Spleen (tissue), 11 donors: ENCODE data around the gene CCNY. TPM values are rescaled to one million over a fixed set of nuclear protein-coding genes. Genes with fewer than 3 reads are reported as not detected.

Source experiments
- DNase-seq: peaks from one replicate; pipeline ENCODE4 v3.0.0-alpha.2; 2020
- H3K27ac ChIP-seq, 8 donors: fragments of 200-600 bp; sonication (generic) in 7 of 8; 1 replicate in 4 of 8; 2 replicates in 4 of 8; pipeline versions ENCODE4 v1.5.0 to v1.8.0; 2016 to 2021; ENCODE audit warnings: inconsistent platforms in 4 of 8, mild to moderate bottlenecking in 4 of 8, moderate library complexity in 1 of 8
- H3K27me3 ChIP-seq, 7 donors: fragments of 200-600 bp; sonication (generic) in 6 of 7; replicated peaks in 1 of 7; 1 replicate in 4 of 7; 2 replicates in 3 of 7; pipeline versions ENCODE4 v1.5.0 to v1.8.0; 2016 to 2021; ENCODE audit warnings: inconsistent platforms in 3 of 7, mild to moderate bottlenecking in 1 of 7
- H3K36me3 ChIP-seq, 6 donors: fragments of 200-600 bp; sonication (generic) in 5 of 6; 1 replicate in 4 of 6; 2 replicates in 2 of 6; pipeline versions ENCODE4 v1.5.0 to v1.8.0; 2016 to 2021; ENCODE audit warnings: inconsistent platforms in 2 of 6
- H3K4me1 ChIP-seq, 6 donors: fragments of 200-600 bp; sonication (generic) in 5 of 6; 1 replicate in 3 of 6; 2 replicates in 3 of 6; pipeline versions ENCODE4 v1.5.0 to v1.8.0; 2016 to 2021; ENCODE audit warnings: inconsistent platforms in 3 of 6
- H3K4me3 ChIP-seq, 8 donors: fragments of 200-600 bp; sonication (generic) in 7 of 8; 1 replicate in 4 of 8; 2 replicates in 4 of 8; pipeline versions ENCODE4 v1.5.0 to v1.8.0; 2016 to 2021; ENCODE audit warnings: inconsistent platforms in 4 of 8, mild to moderate bottlenecking in 4 of 8, moderate library complexity in 2 of 8
- H3K9me3 ChIP-seq, 8 donors: fragments of 200-600 bp; sonication (generic) in 7 of 8; 1 replicate in 4 of 8; 2 replicates in 4 of 8; pipeline versions ENCODE4 v1.5.0 to v1.8.0; 2016 to 2021; ENCODE audit warnings: inconsistent platforms in 4 of 8
- POLR2A ChIP-seq, 3 donors: fragments of 450-650 bp; IDR thresholded peaks; one replicate each; pipeline ENCODE4 v1.5.1; 2017; ENCODE audit warnings: antibody characterized with exemption in 3 of 3, mild to moderate bottlenecking in 1 of 3
- POLR2AphosphoS5 ChIP-seq, 3 donors: sonication (generic); formaldehyde crosslinking; IDR thresholded peaks; one replicate each; pipeline ENCODE4 v1.5.1; 2017; ENCODE audit warnings: antibody characterized with exemption in 3 of 3
- WGBS, 5 donors: extraction: QIAGEN DNeasy Blood & Tissue Kit in 3 of 5; methylation state at CpG; one replicate each; pipeline versions ENCODE4 v1.1.5 to v1.1.7; 2013 to 2018; 5-methylcytosine and 5-hydroxymethylcytosine counted together
- intact Hi-C: fragments of 100-400 bp; cut with DNase I; formaldehyde crosslinking; loops from one replicate; pipeline ENCODE4 v1.15.0; 2023; ENCODE audit warnings: low total_unique reads
- polyA plus RNA-seq, 3 donors: library from polyadenylated mRNA; stranded (reverse); fragments of 200-250 nt; gene quantifications; one replicate each; pipeline ENCODE4 v1.2.1, GENCODE V29; 2013
- total RNA-seq, 7 donors: library from RNA; depleted of rRNA in 3 of 7; stranded (reverse); fragments of >200 nt in 3 of 7; fragmentation: NEBNext Ultra II Directional in 4 of 7; extraction: Animal tissue kit (Norgen Biotek cat#: 25700) in 4 of 7; gene quantifications; one replicate each; pipeline versions ENCODE4 v1.1.0 to v1.2.1, GENCODE V29; 2016 to 2021
- TF ChIP-seq, protein P1 (sequence below), 11 experiments: fragments of 200-600 bp in 7 of 11; fragments of 450-650 bp in 4 of 11; sonication (generic) in 4 of 11; IDR thresholded peaks in 8 of 11; conservative IDR thresholded peaks in 3 of 11; 1 replicate in 7 of 11; 2 replicates in 4 of 11; pipeline versions ENCODE4 v1.4.0 to v1.8.0; 2016 to 2021; ENCODE audit warnings: antibody characterized with exemption in 11 of 11, inconsistent platforms in 4 of 11, mild to moderate bottlenecking in 1 of 11
- donor health status: healthy with polysubstance abuse.
- donor health status: DM: no; HTN: no; CAD: no; lungs with moderate emphysema.
- donor health status: DM: no; HTN: no; CAD: no.
- donor health status: Bipolar disorder and iron deficiency.
- donor health status: healthy.
- donor health status: DM: no; HTN: no; CAD: no.
- donor health status: DM: yes; HTN: yes; CAD: no.

Gene CCNY
- total and polyA plus RNA-seq, 10 donors = 21.1 to 83.1 (median 52.1) TPM

GRCh38 chr10:35347121-35347562 is 10.8 kb downstream of the CCNY start:
- no peaks in the 10 kb centered on the region for H3K9me3 ChIP-seq
- peaks cover 0 to 6% (median 0%) of the 10 kb centered on the region in 6 donors for H3K36me3 ChIP-seq
- WGBS, 5 donors = 49 to 61% (median 60%) methylated on average over 2 of the region's 2 CpGs
- no peak overlapping the region for H3K27ac ChIP-seq
- no peaks in the 10 kb centered on the region for H3K27me3 ChIP-seq
- H3K4me3 ChIP-seq = no peak overlapping the region
- TF ChIP-seq POLR2AphosphoS5 (IDR thresholded peaks at IDR 0.05) (no peak), POLR2A (IDR thresholded peaks at IDR 0.05) (no peak)
- TF ChIP-seq, protein P1, sequence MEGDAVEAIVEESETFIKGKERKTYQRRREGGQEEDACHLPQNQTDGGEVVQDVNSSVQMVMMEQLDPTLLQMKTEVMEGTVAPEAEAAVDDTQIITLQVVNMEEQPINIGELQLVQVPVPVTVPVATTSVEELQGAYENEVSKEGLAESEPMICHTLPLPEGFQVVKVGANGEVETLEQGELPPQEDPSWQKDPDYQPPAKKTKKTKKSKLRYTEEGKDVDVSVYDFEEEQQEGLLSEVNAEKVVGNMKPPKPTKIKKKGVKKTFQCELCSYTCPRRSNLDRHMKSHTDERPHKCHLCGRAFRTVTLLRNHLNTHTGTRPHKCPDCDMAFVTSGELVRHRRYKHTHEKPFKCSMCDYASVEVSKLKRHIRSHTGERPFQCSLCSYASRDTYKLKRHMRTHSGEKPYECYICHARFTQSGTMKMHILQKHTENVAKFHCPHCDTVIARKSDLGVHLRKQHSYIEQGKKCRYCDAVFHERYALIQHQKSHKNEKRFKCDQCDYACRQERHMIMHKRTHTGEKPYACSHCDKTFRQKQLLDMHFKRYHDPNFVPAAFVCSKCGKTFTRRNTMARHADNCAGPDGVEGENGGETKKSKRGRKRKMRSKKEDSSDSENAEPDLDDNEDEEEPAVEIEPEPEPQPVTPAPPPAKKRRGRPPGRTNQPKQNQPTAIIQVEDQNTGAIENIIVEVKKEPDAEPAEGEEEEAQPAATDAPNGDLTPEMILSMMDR (IDR thresholded peaks at IDR 0.05 in 8 of 11, conservative IDR thresholded peaks at IDR 0.05 in 3 of 11) = no peak
- peaks cover 3 to 93% (median 65%) of the 10 kb centered on the region in 6 donors for H3K4me1 ChIP-seq
- intact Hi-C loops = no loop called here
- no peak for DNase-seq

DNA sequence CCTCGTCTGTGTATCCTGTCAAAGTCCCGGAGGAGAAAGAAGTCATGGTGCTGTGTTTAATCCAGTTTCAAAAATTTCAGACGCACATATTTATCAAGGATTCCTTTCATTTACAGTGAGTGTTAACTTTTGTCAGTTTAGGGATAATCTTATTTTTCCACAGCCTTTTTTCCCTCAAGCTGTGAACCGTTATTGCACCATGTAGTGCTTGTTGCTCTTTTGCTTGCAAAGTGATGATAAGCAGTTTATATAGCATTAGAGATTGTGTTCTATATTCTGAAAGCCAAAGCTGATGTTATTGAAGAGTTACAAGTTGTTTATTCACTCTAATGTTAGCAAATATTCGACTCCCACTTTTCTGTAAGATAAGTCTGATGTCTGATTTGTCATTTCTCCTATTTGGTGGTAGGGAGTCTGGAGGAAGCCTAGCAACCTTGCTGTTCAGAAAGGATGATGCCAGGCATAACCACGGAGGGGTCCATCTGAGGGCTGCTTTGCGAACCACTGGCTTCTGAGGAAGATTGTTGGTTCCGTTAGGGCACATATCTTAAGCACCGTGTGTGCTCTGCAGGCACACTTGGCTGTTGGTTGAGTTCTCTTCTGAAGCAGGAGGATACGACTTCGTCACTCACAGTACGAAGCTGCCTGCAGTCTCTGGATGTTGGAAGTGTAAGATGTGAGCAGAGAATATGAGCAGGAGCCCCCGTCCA is 11.7 kb downstream of the CCNY start:
- H3K27me3 ChIP-seq = no peaks in the 10 kb centered on the region
- intact Hi-C loops = no loop called here
- H3K4me1 ChIP-seq = peaks cover 9 to 93% (median 70%) of the 10 kb centered on the region in 6 donors
- no peaks in the 10 kb centered on the region for H3K9me3 ChIP-seq
- H3K27ac ChIP-seq = no peak overlapping the region
- no peak for TF ChIP-seq POLR2AphosphoS5 (IDR thresholded peaks at IDR 0.05)
- no peak for TF ChIP-seq POLR2A (IDR thresholded peaks at IDR 0.05)
- TF ChIP-seq, protein P1 (IDR thresholded peaks at IDR 0.05 in 8 of 11, conservative IDR thresholded peaks at IDR 0.05 in 3 of 11) = no peak
- H3K4me3 ChIP-seq = no peak overlapping the region
- no peak for DNase-seq
- 78 to 91% (median 91%) methylated on average over 13 of the region's 13 CpGs for WGBS, 5 donors
- no peaks in the 10 kb centered on the region for H3K36me3 ChIP-seq

DNA sequence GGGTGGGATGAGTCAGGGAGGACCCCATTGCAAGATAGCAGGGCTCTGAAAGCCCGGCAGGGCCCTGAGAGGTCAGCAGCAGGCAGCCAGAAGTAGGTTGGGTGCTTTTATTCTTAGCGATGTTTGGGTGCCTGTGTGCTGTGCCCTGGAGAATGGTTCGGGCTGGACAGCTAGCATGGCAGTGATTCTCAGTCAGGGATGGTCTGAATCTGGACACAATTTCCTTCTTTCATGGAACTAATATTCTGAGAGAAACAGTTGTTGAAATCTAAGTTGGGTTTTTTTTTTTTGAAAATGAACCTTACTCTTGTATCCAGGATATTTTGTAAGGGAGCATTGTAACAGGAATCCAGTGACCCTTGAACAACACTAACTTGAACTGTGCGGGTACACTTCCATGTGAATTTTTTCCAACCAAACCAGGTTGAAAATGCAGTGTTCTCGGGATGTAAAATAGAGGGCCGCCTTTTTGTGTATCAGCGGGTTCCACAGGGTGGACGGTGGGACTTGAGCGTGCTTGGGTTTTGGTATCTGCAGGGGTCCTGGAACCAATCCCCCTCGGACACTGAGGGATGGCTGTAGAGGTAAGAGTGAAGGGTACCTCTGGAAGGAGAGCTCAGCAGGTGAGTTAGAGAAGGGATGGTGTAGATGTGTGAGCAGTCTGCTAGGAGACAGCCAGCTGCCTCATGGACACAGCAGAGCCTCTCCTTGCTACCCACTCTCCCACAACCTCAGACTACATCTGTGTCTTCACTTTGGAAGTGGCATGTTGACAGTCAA is 12.5 kb downstream of the CCNY start:
- no peaks in the 10 kb centered on the region for H3K36me3 ChIP-seq
- no peak overlapping the region for H3K4me3 ChIP-seq
- no peak for DNase-seq
- H3K27ac ChIP-seq = no peak overlapping the region
- H3K4me1 ChIP-seq = peaks cover 9 to 93% (median 70%) of the 10 kb centered on the region in 6 donors
- intact Hi-C loops = no loop called here
- H3K27me3 ChIP-seq = no peaks in the 10 kb centered on the region
- WGBS, 5 donors = 94 to 97% (median 95%) methylated on average over 10 of the region's 10 CpGs
- no peaks in the 10 kb centered on the region for H3K9me3 ChIP-seq
- TF ChIP-seq, protein P1 (IDR thresholded peaks at IDR 0.05 in 8 of 11, conservative IDR thresholded peaks at IDR 0.05 in 3 of 11) = no peak
- TF ChIP-seq POLR2AphosphoS5 (IDR thresholded peaks at IDR 0.05) (no peak), POLR2A (IDR thresholded peaks at IDR 0.05) (no peak)

GRCh38 chr10:35349389-35349915 is 13.1 kb downstream of the CCNY start:
- intact Hi-C loops = no loop called here
- Histone ChIP-seq H3K9me3 (no peaks in the 10 kb centered on the region), H3K4me3 (no peak overlapping the region), H3K4me1 (peaks cover 9 to 94% (median 69%) of the 10 kb centered on the region in 6 donors), H3K36me3 (no peaks in the 10 kb centered on the region), H3K27me3 (no peaks in the 10 kb centered on the region), H3K27ac (no peak overlapping the region)
- TF ChIP-seq POLR2AphosphoS5 (IDR thresholded peaks at IDR 0.05) = no peak
- 62 to 81% (median 79%) methylated on average over 2 of the region's 2 CpGs for WGBS, 5 donors
- DNase-seq = no peak
